ENCODE measurements around the gene FGFRL1.
"Not testable (repeated sequence)": the region's sequence is repeated elsewhere in the genome, so short reads cannot be mapped to it uniquely, and the experiment has no call there.

The FGFRL1 gene

DNA sequence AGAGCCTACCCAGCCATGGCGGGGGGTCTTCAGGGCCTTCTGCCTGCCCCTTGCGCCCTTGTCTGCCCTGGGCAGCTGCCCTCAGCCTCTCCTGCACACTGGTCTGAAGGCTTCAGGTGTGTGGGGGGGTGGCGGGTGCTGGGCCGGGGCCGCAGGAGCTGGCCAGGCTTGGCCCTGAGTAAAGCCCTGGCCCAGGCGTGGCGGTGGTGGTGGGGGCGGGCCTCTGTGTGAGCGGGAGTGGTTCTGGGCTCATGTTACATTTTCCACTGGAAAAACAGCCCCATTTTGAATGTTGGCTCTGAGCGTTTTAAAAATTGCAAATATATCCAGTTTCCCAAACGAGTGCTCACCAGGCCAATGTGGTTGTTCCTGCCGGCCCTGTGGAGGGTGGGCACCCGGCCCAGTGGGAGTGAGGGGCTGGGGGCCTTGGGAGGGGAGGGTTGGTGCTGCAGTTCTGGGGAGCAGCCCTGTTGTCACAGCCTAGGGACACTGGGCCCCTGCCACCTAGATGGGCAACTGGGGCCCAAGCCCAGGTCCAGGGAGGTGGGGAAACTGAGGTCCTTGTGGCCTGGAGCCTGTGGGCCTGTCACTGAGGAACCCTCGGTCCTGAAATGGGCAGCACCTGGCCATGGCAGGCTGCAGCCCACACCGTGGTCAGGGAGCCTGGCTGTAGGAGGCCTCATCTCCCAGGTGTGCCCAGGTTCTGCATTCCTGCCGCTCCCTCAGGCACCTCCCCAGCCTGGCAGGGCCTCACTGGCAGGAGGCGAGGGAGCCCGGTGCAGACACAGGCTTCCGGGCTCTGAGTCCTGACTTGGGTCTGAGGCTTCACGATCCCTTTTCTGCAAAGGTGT is 28.3 kb downstream of the FGFRL1 start:
- peak; percentile 40 for DNase-seq (ENCODE audit: low spot score)
- no peak for FAIRE-seq

DNA sequence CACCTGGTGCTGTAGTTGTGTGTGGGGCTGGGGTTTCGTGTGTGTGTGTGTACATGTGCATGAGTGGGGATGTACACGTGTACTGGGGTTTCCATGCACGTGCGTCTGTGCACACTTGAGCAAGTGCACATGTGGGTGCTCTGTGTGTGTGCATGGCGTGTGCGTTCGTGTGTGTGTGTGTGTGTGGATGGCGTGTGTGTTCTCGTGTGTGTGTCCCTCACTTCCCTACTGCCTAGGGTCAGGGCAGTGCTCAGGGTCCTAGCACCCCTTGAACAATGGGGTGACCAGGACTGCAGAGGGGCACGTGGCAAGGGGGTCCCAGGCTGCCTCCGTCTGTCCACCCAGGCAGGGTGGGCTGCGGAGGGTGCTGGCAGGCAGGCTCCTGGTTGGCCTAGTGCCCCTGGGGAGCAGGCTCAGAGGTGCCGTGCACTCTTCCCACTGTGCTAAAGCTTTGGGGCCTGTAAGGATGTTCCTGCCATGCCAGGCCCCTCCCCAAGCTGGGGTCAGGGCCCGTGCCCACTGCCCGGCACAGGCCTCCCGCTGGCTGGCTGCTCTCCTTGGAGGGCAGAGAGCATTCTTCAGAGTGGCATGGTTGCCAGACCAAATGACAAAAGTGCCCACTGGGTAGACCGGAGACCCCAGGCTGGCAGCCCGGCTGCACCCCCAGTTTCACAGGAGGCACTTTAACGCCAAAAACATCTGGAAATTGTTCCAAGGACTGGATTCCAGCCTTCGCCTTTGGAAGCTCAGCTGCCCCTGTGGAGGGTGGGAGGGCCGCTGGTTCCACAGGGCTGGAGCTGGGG is 29.1 kb downstream of the FGFRL1 start:
- no peak for DNase-seq (ENCODE audit: low spot score)
- FAIRE-seq, result no peak

DNA sequence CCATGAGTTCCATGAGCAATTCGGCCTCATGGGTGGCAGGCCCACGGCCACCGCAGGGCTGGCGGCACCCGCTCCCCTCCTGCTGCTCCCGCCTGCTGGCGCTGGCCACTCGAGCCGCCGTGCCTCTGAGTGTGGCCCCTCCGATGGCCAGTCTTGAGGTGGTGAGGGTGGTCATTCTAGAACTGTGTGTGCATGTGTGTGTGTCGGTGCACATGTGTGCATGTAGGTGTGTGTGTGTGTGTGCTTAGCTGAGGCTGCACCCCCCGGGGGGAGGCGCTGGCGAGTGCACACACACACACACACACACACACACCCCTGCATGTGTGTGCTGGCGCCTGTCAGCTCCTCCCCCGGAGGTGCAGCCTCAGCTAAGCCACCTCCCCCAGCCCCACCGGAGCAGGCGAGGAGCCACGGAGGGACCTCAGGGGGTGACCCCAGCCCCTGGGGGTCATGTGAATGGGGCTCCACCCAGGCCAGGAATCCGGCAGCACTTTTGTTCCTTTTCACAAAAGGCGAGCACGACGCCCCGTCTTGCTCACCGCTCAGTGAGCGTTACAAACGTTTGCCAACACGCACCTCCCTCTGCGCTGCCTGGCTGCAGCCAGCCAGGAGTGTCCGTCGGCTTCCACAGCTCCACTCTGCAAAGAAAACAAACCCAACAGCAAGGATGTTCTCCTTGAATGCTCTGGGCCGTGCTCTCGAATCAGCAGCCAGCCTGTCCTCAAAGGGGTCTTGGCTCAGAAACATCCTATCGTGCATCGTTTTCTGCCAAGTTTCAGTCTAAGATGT is 29.9 kb downstream of the FGFRL1 start:
- FAIRE-seq (no peak), DNase-seq (ENCODE audit: low spot score) (no peak)

DNA sequence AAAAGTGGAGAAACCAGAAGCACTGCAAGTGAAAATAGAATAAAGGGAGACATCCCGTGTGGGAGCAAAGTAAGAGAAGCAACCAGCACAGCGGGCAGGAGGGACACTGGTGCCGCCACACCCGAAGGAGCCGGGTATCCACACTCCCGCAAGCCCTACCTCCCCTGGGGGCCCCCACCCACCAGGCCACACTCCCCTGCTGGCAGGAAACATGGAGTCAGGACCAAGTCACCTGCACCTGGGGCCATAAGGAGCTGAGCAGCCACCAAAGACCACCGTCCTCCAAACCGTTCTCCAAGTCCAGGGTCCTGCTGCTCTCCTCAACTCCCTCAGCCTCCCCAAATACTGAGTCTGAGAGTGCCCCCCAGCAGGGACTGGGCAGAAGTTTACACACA is 30.5 kb downstream of the FGFRL1 start:
- DNase-seq (ENCODE audit: low spot score) (no peak), FAIRE-seq (no peak)

DNA sequence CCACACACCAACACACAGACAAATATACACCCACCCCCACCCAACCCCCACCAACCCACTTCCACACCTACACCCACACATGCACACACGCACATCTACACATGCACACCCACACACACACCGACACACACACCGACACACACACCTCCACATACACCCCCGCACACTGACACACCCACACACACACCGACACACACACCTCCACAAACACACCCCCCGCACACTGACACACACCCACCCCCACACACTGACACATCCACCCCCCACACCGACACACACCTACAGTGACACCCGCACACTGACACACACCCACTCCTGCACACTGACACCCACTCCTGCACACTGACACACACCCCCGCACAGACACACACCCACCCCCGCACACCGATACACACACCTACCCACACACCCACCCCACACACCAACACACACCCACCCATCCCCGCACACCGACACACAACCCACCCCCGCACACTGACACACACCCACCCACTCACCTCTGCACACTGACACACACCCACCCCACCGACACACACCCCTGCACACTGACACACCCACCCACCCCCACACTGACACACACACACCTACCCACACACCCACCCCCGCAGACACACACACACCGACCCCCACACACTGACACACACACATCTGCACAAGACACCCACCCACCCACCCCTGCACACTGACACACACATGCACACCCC is 31.1 kb downstream of the FGFRL1 start:
- DNase-seq (ENCODE audit: low spot score), result no peak
- peak; percentile 65 for FAIRE-seq

DNA sequence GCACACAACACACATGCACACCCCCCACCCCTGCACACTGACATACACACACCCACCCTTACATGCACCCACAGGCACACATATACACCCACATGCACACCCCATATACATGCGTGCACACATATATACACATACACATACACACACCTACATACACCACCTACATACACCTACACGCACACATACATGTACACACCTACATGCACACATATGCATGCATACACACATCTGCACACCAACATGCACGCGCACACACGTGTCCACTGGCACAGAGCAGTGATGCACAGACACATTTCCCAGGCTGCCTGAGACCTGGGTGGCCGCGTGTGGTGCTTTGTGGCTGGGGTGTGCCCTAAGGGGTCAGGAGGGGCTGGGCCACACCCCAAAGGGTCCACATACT is 31.7 kb downstream of the FGFRL1 start:
- FAIRE-seq, result peak; percentile 20
- no peak for DNase-seq (ENCODE audit: low spot score)

DNA sequence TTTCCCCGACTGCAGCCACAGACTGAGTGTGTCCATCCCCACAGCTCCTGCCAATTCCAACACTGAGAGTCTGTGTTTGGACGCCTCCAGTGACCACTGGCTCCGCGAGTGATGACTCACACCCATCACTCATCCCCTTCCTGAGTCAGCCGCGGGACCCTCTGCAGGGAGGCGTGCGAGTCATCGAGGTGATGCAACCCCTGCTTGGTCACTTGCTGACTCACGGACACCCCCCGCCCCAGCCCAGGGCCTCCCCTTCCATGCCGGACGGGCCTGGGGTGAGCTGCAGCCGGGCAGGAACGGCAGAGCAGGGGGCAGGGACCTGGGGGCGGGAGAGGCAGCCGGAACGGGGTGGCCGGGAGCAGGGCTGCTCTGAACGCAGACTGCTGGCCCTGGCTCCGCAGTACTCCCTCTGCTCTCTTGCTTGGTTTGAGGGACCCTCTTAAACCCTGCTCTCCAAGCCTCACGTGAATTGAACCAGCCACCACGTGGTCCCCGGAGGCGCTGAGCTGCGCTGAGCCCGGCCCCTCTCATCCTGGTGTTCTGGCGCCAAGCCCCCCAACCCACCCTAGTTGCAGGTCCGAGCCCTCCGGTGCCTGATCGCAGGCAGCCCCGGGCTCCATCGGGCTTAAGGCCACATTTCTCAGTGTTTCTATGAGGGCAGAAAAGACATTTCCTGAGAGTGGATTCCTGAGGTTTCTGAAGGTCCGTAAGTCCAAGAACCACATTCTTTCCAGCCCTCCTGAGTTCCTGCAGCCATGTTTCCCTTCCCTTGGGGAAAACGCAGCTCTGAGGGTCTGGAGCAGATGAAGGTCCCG is 32.4 kb downstream of the FGFRL1 start:
- DNase-seq (ENCODE audit: low spot score) (peak; percentile 88), FAIRE-seq (peak; percentile 86)

DNA sequence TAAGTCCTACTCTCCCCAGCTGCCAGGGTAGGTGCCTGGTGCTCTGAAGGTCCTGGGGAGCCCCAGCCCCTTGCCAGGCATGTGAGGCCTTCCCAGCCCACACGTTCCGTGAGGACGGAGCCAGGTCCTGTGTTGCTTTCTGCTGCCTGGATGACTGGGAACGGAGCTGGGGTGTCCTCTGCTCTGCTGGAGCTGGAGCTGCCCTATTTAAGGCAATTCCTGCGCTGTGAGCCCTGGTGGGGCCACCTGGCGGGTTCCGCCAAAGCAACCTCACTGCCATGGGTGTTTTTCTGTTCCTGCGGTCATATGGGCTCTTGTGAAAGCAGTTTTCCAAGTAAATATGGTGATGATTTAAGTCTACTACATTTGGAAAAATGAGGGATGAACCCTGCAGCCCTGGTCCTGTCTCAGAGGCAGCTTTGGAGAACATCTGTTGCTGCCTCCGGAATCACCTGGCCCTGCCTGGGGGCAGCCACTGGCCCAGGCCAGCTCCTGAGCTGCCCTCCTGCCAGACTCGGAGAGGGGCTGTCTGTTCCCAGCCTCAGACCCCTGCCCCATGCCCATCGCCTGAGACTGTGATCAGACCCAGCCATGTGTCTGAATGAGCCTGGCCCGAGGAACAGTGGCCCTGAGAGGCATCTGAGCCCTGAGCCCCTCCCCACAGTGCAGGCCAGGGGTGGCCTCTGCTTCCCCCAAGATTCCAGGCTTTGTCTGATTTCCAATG is 33.2 kb downstream of the FGFRL1 start:
- FAIRE-seq (no peak), DNase-seq (ENCODE audit: low spot score) (no peak)

DNA sequence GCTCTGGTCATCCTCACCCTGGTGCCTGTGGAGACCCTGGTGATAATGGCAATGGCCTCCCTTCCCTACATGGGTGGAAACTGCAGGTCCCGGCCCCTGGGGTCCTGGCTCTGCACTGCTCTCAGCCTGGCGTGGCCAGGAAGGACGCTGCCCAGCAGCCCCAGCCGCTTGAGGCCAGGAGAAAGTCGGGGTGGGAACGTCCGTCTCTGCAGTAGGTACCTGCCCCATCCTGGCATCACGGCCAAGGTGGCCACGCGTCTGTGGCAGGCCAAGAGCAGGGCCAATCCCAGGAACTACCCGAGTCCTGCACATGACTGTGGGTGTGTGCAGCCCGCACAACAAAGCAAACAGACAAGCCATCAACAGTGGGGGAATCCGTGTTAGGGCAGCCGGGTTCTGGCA is 33.8 kb downstream of the FGFRL1 start:
- FAIRE-seq (no peak), DNase-seq (ENCODE audit: low spot score) (no peak)

DNA sequence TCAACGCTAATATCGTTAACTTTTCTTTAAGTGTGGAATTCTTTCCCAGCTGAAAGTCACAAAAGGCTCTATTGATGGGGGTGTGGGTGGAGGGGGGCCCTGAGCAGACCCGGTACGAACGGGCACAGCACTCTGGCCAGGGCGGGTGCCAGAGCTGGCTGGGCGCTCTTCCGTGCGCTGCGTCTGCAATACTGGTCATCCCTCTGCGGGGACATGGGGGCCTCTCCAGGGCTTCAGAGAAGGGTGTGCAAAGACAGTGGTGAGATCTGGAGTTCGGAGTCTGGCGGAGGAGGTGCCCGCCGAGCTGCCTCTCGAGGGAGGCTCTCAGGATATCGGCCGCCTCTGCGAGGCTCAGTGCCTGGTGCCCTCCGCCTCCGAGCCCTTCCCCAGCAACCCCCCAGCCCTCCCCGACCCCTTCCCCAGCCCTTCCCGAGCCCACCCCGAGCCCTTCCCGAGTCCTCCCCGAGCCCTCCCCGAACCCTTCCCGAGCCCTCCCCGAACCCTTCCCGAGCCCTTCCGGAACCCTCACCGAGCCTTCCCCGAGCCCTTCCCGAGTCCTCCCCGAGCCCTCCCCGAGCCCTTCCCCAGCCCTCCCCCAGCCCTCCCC is 34.3 kb downstream of the FGFRL1 start:
- DNase-seq (ENCODE audit: low spot score) (no peak), FAIRE-seq (no peak)

DNA sequence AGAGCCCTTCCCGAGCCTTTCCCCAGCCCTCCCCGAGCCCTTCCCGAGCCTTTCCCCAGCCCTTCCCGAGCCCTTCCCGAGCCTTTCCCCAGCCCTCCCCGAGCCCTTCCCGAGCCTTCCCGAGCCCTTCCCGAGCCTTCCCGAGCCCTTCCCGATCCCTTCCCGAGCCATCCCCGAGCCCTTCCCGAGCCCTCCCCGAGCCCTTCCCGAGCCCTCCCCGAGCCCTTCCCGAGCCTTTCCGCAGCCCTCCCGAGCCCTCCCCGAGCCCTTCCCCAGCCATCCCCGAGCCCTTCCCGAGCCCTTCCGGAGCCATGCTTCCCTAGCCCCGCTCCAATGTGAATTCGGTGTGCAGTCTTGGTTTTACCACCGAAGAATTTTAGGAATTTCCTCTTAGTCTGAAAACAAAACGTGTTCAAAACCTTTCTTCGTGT is 35.2 kb downstream of the FGFRL1 start:
- not testable (repeated sequence) for FAIRE-seq
- DNase-seq (ENCODE audit: low spot score), result peak; percentile 39

DNA sequence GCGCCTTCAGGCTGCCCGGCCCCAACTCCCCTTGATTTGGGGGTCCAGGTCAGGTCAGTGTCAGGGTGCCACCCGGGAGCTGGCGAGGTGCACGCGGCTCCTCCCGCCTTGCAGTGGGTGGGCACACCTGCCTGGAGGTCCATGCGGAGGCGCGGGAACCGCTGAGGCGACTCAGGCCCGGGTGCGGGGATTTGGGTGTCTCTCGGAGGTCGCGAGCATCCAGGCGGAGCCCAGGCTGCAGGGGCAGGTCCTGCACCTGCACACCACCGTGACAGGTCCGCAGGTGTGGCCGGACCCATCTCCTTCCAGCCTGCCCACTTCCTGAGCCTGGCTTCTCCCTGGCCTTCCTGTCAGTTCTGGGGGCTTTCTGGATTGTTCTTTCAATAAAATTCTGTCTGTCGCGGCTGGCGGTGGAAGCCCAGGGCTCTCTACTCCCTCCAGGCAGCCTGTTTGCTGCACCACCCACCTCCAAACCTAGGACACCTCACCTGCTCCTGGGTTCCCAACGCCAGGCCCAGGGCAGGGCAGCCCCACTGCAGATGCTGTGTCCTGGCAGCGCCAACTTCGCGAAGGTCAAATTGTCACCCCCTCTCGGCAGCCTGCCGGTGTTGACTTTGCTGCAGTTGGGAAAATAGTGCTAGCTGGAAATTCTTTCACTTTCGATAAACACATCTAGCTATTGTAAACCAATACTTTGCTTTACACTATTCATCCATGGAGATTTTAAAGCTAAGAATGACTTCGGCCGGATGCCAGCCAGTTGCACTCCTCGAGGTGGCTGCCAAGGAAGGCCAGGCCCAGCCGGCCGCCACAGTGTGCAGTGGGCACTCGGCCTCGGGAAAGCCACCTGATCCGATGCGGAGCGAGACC is 35.9 kb downstream of the FGFRL1 start:
- DNase-seq (ENCODE audit: low spot score) (no peak), FAIRE-seq (no peak)

DNA sequence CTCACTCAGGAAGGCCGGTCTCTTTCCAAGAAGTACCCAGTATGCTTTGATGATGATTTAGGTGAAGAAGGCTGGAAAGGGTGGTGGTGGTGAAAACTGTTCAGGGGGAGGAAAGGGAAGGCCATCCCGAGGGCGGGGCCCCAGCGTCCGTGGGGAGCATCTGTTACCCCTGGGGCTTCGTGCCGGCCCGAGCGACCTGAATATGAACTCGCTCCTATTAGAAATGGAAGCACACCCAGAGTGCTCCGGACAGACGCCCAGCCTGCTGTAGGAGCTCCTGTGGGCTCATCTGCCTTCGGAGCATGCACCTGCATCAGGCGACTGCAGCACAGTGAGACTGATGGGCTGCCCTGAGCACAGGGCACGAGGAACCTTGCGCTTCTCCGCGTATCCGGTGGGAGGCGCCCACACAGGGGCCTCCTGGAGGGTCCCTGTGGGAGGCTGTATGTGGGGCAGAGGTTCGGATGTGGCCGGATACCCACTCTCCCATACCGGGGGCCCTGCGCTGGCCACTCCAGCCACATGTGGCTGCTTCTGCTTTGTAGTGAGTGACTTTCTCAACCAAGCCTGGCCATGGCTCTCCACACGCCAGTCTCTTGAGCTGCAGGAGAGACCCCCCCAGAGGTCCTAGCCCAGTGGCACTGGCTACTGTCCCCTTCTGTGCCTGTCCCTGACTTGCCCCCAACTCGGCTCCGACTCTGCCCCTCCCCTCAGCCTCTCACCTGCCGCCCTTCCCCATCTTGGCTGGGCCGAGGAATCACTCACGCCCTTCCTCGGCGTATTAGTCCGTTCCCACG is 36.7 kb downstream of the FGFRL1 start:
- DNase-seq (ENCODE audit: low spot score) (no peak), FAIRE-seq (no peak)

DNA sequence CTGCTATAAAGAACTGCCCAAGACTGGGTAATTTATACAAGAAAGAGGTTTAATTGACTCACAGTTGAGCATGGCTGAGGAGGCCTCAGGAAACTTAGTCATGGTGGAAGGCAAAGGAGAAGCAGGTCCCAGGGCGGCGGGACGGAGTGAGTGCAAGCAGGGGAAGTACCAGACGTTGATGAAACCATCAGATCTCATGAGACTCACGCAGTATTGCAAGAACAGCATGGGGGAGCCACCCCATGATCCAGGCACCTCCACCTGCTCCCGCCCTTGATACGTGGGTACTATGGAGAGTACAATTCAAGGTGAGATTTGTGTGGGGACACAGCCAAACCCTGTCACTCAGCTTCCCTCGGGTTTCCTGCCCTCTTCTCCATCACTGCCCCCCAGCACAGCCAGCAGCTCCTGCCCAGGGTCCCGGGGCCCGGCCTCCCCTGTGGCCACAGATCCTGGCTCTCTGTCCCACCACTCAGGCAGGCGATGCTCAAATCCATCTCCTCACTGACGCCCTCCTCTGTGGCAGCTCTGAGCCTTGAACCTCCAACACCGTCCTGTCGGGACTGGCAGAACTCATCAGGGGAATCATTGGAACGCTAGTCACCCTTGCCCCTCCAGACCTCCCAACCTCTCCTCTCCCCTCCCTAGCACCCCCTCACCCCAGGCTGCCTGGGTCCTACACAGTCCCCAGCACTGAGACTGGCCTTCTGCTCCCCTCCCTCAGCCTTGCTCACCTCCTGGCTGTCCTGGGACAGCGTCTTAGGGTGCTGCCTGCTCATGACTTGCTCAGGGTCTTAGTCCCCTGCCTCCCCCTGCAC is 37.6 kb downstream of the FGFRL1 start:
- DNase-seq (ENCODE audit: low spot score) (no peak), FAIRE-seq (no peak)

DNA sequence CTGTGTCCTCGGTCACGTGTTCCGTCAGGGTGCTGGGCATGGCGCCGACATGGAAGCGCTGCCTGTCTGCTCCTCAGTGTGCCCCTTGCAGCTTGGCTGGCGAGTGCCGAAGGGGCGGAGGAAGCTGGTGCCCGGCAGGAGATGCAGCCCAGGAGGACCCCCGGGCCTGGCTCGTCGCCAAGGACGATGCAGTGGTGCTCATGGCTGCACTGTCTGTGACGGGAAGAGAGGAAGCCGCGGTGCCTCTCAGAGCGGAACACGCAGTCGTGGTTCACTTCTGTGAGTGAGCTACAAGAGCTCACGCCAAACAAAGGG is 38.1 kb downstream of the FGFRL1 start:
- FAIRE-seq (no peak), DNase-seq (ENCODE audit: low spot score) (no peak)

DNA sequence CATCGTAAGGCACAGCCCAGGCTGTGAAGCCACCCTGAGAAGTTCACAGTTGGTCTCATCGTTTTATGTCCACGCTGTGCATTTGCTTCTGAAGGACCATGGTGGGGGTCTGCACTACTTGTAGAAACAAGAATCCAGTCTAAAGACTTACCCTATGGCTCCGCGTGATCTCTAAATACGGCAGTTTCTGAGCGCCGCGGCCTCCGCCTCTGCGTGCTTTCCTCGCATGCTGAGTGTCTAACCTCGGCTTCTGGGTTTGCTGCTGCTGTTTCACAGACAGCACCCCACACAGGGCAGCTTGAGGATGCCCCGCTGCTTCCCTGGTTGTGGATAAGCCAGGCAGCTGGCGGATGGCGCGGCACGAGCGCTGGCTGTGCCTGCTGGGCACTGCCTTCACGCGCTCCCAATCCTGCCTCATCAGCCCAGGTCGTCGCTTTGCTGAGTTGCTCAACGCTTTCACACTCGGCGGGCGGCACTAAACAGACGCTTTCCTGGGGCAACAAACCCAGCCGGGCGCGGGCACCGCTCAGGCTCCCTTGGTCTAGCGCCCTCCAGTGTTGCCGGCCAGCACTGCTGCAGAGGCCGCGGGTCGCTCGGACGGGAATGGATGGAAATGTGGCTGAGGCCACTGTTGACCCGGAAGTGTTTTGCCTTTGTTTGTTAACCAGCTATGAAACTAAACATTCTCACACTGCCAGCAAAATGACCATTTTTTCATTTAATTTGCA is 39.2 kb downstream of the FGFRL1 start:
- DNase-seq (ENCODE audit: low spot score) (no peak), FAIRE-seq (no peak)

Measured in urothelium cell line (cell line).